ENCODE results near the gene CAMK2N1.

CAMK2N1 gene

GRCh38 chr1:20442920-20443625 is 42.9 kb downstream of the CAMK2N1 start:
- no peak for DNase-seq

DNA sequence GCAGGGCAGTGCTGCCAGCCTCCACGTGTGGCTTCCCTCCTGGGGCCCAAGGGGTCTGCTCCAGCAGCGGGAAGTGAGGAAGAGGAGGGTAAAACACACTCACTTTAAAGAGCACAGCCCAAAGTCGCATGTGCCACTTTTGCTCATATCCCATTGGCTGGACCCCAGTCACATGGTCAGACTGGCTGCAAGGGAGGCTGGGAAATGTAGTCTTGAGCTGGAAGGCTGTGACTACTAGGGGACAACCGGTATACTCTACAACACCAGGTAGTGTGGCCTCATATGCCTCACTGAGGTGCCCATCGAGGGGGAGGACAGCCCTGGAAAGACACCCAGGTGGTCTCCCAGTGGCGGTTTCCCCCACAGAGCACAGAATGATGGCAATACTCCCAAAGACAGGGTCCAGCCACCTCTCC is 45.2 kb downstream of the CAMK2N1 start:
- DNase-seq = peak; percentile 10 to 21

DNA sequence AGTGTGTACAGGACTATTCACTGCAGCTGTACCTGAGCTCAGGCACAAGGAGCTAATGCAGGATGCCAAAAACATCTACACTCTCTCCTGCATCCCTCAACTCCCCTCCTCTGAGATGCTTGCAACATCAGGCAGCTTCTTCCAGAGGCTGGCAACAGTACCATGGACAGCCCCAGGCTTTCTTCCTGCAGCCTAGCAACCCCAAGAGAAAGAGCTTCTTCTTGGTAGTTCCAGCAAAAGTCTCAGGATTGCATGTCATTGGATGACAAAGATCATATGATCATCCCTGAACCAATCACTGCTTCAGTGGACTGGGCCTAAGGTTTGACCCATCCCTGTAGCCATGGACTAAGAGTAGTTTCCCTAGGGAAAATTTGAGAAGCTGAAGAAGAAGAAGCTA is 46.7 kb downstream of the CAMK2N1 start:
- DNase-seq = no peak

DNA sequence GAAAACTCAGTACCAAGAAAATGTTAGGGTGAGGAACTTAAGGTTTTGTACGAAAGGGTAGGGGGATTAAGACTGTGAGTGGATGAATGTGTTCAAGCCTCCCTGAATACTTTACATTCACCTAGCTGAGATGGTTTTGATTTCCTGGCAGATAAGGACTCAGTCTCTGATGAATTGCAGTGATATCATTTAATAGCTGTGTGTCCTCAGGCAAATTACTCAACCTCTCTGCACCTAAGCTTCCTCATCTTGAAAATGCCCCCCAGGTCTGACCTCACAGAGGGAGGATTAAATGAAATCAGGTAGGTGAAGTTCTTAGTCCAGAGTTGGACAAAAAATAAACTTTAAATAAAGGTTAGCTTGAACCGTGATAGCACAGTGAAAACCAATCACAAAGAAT is 48.4 kb downstream of the CAMK2N1 start:
- no peak for DNase-seq

DNA sequence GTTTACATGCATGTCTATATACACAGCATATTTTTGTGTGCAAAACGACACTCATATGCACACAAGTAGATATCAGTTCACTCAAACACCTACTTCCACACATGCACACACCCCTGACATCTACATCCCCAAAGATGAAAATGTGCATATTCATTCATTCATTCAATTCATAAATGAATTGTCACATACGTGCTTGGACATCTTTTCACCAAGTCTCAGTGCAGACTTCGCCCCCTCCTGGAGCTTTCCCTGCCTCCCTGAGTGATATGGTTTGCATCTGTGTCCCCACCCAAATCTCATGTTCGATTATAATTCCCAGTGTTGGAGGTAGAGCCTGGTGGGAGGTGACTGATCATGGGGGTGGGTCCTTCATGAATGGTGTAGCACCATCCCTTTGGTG is 53.1 kb downstream of the CAMK2N1 start:
- DNase-seq = no peak

Data from activated CD4-positive, alpha-beta T cell treated with anti-CD3 and anti-CD28 coated beads, Interleukin-2, amount 50 U/mL, for 4 hours (primary cell).